ENCODE data around the gene FHIT.

DNA sequence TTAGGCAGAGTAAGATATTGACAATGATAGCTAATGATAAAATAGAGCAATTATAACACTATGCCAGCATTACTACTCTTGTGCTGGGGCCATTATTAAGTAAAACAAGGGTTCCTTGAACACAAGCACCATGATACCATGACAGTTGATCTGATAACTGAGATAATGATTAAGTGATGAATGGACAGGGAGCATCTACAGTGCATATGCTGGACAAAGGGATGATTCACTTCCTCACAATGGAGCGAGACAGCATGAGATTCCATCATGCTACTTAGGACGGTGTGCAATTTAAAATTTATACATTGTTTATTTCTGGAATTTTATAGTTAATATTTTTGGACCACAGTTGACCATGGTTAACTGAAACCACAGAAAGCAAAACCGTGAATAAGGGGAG lies 156.6 kb downstream of the FHIT start:
- no peak for TF ChIP-seq POLR2A (IDR thresholded peaks at IDR 0.05)
- TF ChIP-seq, protein P1, sequence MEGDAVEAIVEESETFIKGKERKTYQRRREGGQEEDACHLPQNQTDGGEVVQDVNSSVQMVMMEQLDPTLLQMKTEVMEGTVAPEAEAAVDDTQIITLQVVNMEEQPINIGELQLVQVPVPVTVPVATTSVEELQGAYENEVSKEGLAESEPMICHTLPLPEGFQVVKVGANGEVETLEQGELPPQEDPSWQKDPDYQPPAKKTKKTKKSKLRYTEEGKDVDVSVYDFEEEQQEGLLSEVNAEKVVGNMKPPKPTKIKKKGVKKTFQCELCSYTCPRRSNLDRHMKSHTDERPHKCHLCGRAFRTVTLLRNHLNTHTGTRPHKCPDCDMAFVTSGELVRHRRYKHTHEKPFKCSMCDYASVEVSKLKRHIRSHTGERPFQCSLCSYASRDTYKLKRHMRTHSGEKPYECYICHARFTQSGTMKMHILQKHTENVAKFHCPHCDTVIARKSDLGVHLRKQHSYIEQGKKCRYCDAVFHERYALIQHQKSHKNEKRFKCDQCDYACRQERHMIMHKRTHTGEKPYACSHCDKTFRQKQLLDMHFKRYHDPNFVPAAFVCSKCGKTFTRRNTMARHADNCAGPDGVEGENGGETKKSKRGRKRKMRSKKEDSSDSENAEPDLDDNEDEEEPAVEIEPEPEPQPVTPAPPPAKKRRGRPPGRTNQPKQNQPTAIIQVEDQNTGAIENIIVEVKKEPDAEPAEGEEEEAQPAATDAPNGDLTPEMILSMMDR (IDR thresholded peaks at IDR 0.05 in 4 of 5, conservative IDR thresholded peaks at IDR 0.05 in 1 of 5), result no peak
